Measurements from ENCODE around the gene CDCP2.

GRCh38 chr1:54173681-54174080, 20.9 kb upstream of the CDCP2 start:
- TF ChIP-seq SIN3A (IDR thresholded peaks at IDR 0.05; ENCODE audit: borderline replicate concordance, insufficient read depth, low read depth, low read length), result no peak
- no peak for TF ChIP-seq POLR2AphosphoS5 (IDR thresholded peaks at IDR 0.05; ENCODE audit: low read depth, low read length)
- TF ChIP-seq CTCF (IDR thresholded peaks at IDR 0.05), result no peak
